Mesenchymal stem cell (in vitro differentiated cells and primary cell): ENCODE results near the gene G6PC2.

Experiments used
- DNase-seq: peaks from one replicate; pipeline ENCODE4 v3.0.0-alpha.2; 2013
- H2AFZ ChIP-seq: one replicate; pipeline ENCODE4 v1.6.1; 2013; ENCODE audit warnings: low read depth, mild to moderate bottlenecking, control low read depth, inconsistent platforms, low read length, moderate library complexity
- H2AK5ac ChIP-seq: 2 replicates; pipeline ENCODE4 v1.6.1; 2013; ENCODE audit warnings: low read length, moderate library complexity, mild to moderate bottlenecking, inconsistent platforms; ENCODE audit not compliant: severe bottlenecking
- H2BK120ac ChIP-seq: one replicate; pipeline ENCODE4 v1.6.1; 2013; ENCODE audit warnings: low read depth, mild to moderate bottlenecking, inconsistent platforms, low read length, moderate library complexity
- H2BK12ac ChIP-seq, 2 experiments: one replicate each; pipeline ENCODE4 v1.6.1; 2013; ENCODE audit warnings: inconsistent platforms in 2 of 2, low read length in 2 of 2, mild to moderate bottlenecking in 2 of 2, moderate library complexity in 2 of 2, control low read depth in 1 of 2
- H2BK15ac ChIP-seq: one replicate; pipeline ENCODE4 v1.6.1; 2013; ENCODE audit warnings: mild to moderate bottlenecking, low read depth, inconsistent platforms; ENCODE audit not compliant: poor library complexity, severe bottlenecking
- H2BK5ac ChIP-seq: 2 replicates; pipeline ENCODE4 v1.6.1; 2013; ENCODE audit warnings: low read depth, mild to moderate bottlenecking, low read length, control low read depth, inconsistent platforms; ENCODE audit not compliant: poor library complexity, severe bottlenecking
- H3K14ac ChIP-seq, 2 experiments: one replicate each; pipeline ENCODE4 v1.6.1; 2013; ENCODE audit warnings: inconsistent platforms in 2 of 2, low read length in 2 of 2, control low read depth in 1 of 2, mild to moderate bottlenecking in 1 of 2, moderate library complexity in 1 of 2
- H3K18ac ChIP-seq, 2 experiments: one replicate each; pipeline ENCODE4 v1.6.1; 2013; ENCODE audit warnings: inconsistent platforms in 2 of 2, low read length in 2 of 2, control low read depth in 1 of 2, low read depth in 1 of 2, mild to moderate bottlenecking in 1 of 2
- H3K23ac ChIP-seq, 2 experiments: one replicate each; pipeline ENCODE4 v1.6.1; 2013; ENCODE audit warnings: inconsistent platforms in 2 of 2, low read length in 2 of 2, mild to moderate bottlenecking in 2 of 2, moderate library complexity in 2 of 2, control low read depth in 1 of 2
- H3K27ac ChIP-seq: 2 replicates; pipeline ENCODE4 v1.5.1; 2013; ENCODE audit warnings: mild to moderate bottlenecking, moderate library complexity, low read length, control low read depth, inconsistent platforms; ENCODE audit not compliant: poor library complexity, severe bottlenecking
- H3K27me3 ChIP-seq, 2 experiments: 2 replicates each; pipeline versions ENCODE4 v1.6.1 to v1.7.0; 2013; ENCODE audit warnings: low read length in 2 of 2, mild to moderate bottlenecking in 2 of 2, moderate library complexity in 2 of 2, control low read depth in 1 of 2, inconsistent platforms in 1 of 2; ENCODE audit not compliant: control insufficient read depth in 1 of 2, insufficient read depth in 1 of 2
- H3K36me3 ChIP-seq, 2 experiments: 2 replicates each; pipeline versions ENCODE4 v1.6.1 to v1.7.0; 2013; ENCODE audit warnings: low read length in 2 of 2, control low read depth in 1 of 2, inconsistent platforms in 1 of 2, low read depth in 1 of 2, mild to moderate bottlenecking in 1 of 2; ENCODE audit not compliant: insufficient read depth in 2 of 2, control insufficient read depth in 1 of 2
- H3K4ac ChIP-seq, 2 experiments: one replicate each; pipeline ENCODE4 v1.6.1; 2013; ENCODE audit warnings: inconsistent platforms in 2 of 2, low read length in 2 of 2, mild to moderate bottlenecking in 2 of 2, moderate library complexity in 2 of 2, control low read depth in 1 of 2, low read depth in 1 of 2
- H3K4me1 ChIP-seq: 2 replicates; pipeline ENCODE4 v1.6.1; 2013; ENCODE audit warnings: low read depth, low read length, control low read depth; ENCODE audit not compliant: control insufficient read depth, insufficient read depth
- H3K4me2 ChIP-seq: 2 replicates; pipeline ENCODE4 v1.6.1; 2013; ENCODE audit warnings: low read length, mild to moderate bottlenecking, inconsistent platforms; ENCODE audit not compliant: poor library complexity, severe bottlenecking
- H3K4me3 ChIP-seq, 2 experiments: 2 replicates each; pipeline versions ENCODE4 v1.5.1 to v1.7.0; 2013; ENCODE audit warnings: low read length in 2 of 2, mild to moderate bottlenecking in 2 of 2, control low read depth in 1 of 2, low read depth in 1 of 2; ENCODE audit not compliant: insufficient read depth in 1 of 2
- H3K79me1 ChIP-seq: replicated peaks from 2 replicates; pipeline ENCODE4 v1.6.1; 2013; ENCODE audit warnings: mild to moderate bottlenecking, control low read depth, low read length, inconsistent platforms; ENCODE audit not compliant: poor library complexity, severe bottlenecking
- H3K9ac ChIP-seq: 2 replicates; pipeline ENCODE4 v1.7.0; 2013; ENCODE audit warnings: mild to moderate bottlenecking, low read length, moderate library complexity
- H3K9me3 ChIP-seq: 2 replicates; pipeline ENCODE4 v1.7.0; 2013; ENCODE audit warnings: mild to moderate bottlenecking, low read length; ENCODE audit not compliant: control insufficient read depth
- H4K8ac ChIP-seq: one replicate; pipeline ENCODE4 v1.6.1; 2013; ENCODE audit warnings: inconsistent platforms, mild to moderate bottlenecking, low read length, moderate library complexity
- H4K91ac ChIP-seq: one replicate; pipeline ENCODE4 v1.6.1; 2013; ENCODE audit warnings: mild to moderate bottlenecking, low read length, inconsistent platforms
- WGBS: methylation state at CpG from one replicate; pipeline ENCODE4 v1.1.7; 2013; ENCODE audit warnings: mixed read lengths; 5-methylcytosine and 5-hydroxymethylcytosine counted together

G6PC2 gene

DNA sequence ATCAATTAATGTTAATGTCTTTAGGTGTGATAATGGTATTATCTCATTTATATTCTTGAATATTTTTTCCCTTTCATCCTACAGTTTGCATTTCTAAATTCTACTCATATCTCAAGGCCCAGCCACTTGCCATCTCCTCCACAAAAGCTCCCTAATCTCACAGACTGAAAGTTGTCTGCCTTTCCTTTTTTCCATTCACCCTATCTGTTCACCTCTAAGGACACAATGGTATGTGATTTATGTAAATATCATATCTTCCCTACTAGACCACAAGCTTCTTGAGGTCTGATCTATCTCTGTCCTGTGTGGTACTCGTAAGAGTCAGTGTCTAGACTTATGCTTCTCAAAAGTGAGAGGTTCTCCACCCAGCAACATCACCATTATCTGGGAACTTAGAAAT is 7.0 kb upstream of the G6PC2 start:
- no peak overlapping the region for H3K27ac ChIP-seq
- no peak overlapping the region for H2BK5ac ChIP-seq
- no peak overlapping the region for H3K4me3 ChIP-seq
- no peak overlapping the region for H2AFZ ChIP-seq
- H3K4me2 ChIP-seq = no peak overlapping the region
- no peak for DNase-seq
- H3K4ac ChIP-seq = no peak overlapping the region
- no peaks in the 10 kb centered on the region for H3K36me3 ChIP-seq
- no peak overlapping the region for H3K9ac ChIP-seq
- no peaks in the 10 kb centered on the region for H3K27me3 ChIP-seq
- H2BK15ac ChIP-seq = no peak overlapping the region
- no peak overlapping the region for H3K23ac ChIP-seq
- H3K9me3 ChIP-seq = no peaks in the 10 kb centered on the region
- no peak overlapping the region for H3K14ac ChIP-seq
- peaks cover 8% of the 10 kb centered on the region for H3K79me1 ChIP-seq
- WGBS = no CpG with 5 or more reads among the region's 1 CpG
- H2BK12ac ChIP-seq = no peak overlapping the region
- H2AK5ac ChIP-seq = no peak overlapping the region
- H4K91ac ChIP-seq = no peak overlapping the region
- H2BK120ac ChIP-seq = no peak overlapping the region
- no peak overlapping the region for H4K8ac ChIP-seq
- peaks cover 5% of the 10 kb centered on the region for H3K4me1 ChIP-seq
- H3K18ac ChIP-seq = no peak overlapping the region

DNA sequence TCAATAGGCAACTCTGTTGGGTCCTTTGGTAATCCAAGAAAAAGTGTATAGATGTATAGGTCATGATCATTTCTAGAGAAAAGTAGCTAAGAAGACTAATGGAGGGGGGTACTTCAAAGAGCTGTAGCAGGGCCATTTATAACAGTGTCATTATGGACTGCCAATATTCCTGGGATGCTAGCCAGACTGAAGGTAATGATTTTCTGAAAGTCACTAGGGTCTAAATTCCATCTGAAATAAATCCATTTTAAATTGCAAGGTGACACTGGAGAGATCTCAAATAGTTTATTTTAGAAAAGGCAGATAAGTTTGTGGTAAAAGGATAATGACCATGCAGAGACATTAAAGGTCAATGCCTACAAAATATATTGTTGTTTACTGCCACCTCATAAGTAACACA is 6.4 kb upstream of the G6PC2 start:
- H2BK15ac ChIP-seq = no peak overlapping the region
- H2AK5ac ChIP-seq = no peak overlapping the region
- peaks cover 5% of the 10 kb centered on the region for H3K79me1 ChIP-seq
- H3K14ac ChIP-seq = no peak overlapping the region
- H3K9me3 ChIP-seq = no peaks in the 10 kb centered on the region
- H2BK12ac ChIP-seq = no peak overlapping the region
- no peak for DNase-seq
- H3K4me2 ChIP-seq = no peak overlapping the region
- no peak overlapping the region for H3K23ac ChIP-seq
- no peak overlapping the region for H3K18ac ChIP-seq
- H3K36me3 ChIP-seq = no peaks in the 10 kb centered on the region
- no peak overlapping the region for H4K91ac ChIP-seq
- no peak overlapping the region for H4K8ac ChIP-seq
- H3K4ac ChIP-seq = no peak overlapping the region
- no peaks in the 10 kb centered on the region for H3K27me3 ChIP-seq
- H3K27ac ChIP-seq = no peak overlapping the region
- H2BK120ac ChIP-seq = no peak overlapping the region
- H3K4me1 ChIP-seq = peaks cover 3% of the 10 kb centered on the region
- H3K9ac ChIP-seq = no peak overlapping the region
- H3K4me3 ChIP-seq = no peak overlapping the region
- no peak overlapping the region for H2AFZ ChIP-seq
- H2BK5ac ChIP-seq = no peak overlapping the region

DNA sequence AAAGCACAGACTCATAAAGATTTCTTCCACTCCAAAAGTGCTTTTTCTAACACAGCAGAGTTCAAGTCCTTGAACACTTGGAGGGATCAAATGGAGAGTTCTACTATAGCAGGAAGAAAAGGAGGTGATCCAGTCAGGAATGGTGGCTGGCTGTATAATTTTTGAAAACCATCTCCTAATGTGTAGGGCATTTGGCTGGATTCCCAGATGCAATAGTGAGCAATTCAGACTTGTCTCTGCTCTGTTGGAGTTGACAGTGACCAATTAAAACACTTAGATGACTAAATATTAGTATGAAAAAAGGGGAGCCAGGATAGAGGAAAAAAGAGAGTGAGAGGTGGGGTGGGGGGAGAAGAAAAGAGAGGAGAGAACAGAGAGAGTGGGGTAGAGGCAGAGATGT is 5.3 kb upstream of the G6PC2 start:
- H4K8ac ChIP-seq = no peak overlapping the region
- no peak overlapping the region for H2BK15ac ChIP-seq
- H2AK5ac ChIP-seq = no peak overlapping the region
- no peak overlapping the region for H3K4ac ChIP-seq
- H3K4me2 ChIP-seq = no peak overlapping the region
- H3K4me3 ChIP-seq = no peak overlapping the region
- H2AFZ ChIP-seq = no peak overlapping the region
- H3K18ac ChIP-seq = no peak overlapping the region
- H3K9me3 ChIP-seq = peaks cover 4% of the 10 kb centered on the region
- H3K36me3 ChIP-seq = no peaks in the 10 kb centered on the region
- no peak overlapping the region for H3K14ac ChIP-seq
- no peaks in the 10 kb centered on the region for H3K79me1 ChIP-seq
- H3K23ac ChIP-seq = no peak overlapping the region
- H4K91ac ChIP-seq = no peak overlapping the region
- no peak overlapping the region for H2BK5ac ChIP-seq
- no peaks in the 10 kb centered on the region for H3K4me1 ChIP-seq
- H2BK12ac ChIP-seq = no peak overlapping the region
- H3K27me3 ChIP-seq = peaks cover 0 to 8% of the 10 kb centered on the region in 2 experiments
- no peak overlapping the region for H3K27ac ChIP-seq
- DNase-seq = no peak
- no peak overlapping the region for H3K9ac ChIP-seq
- H2BK120ac ChIP-seq = no peak overlapping the region

DNA sequence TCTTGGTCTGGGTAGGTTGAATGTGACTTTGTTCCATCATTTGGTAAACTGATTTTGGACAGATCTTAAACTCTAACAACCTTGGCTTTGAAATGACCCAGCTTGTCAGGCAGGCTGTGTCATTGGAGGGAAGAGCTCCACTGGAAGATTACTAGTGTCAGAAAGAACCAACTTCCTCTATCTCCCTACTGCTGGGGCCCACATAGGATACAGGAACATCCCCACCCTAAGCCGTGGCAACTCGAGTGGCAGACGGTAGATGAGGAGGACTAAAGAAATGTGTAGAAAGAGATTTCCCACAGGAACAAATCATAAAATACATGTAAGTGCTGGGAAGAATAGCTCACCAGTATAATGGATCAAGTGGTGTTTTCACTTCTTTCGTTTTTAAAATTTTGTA is 4.3 kb upstream of the G6PC2 start:
- H3K36me3 ChIP-seq = no peaks in the 10 kb centered on the region

More for the DNA sequence above, 4.3 kb upstream of the G6PC2 start:
- H4K91ac ChIP-seq = no peak overlapping the region
- no CpG with 5 or more reads among the region's 4 CpGs for WGBS
- no peak overlapping the region for H3K9ac ChIP-seq
- no peak overlapping the region for H3K4ac ChIP-seq
- no peak overlapping the region for H2BK15ac ChIP-seq
- H4K8ac ChIP-seq = no peak overlapping the region
- H3K27ac ChIP-seq = no peak overlapping the region
- peaks cover 4% of the 10 kb centered on the region for H3K9me3 ChIP-seq
- no peak overlapping the region for H2BK12ac ChIP-seq
- H3K4me2 ChIP-seq = no peak overlapping the region
- H3K23ac ChIP-seq = no peak overlapping the region
- no peak overlapping the region for H2BK120ac ChIP-seq
- no peak overlapping the region for H3K14ac ChIP-seq
- H3K18ac ChIP-seq = no peak overlapping the region
- H2AFZ ChIP-seq = no peak overlapping the region
- H2AK5ac ChIP-seq = no peak overlapping the region
- H3K27me3 ChIP-seq = peaks cover 0 to 8% of the 10 kb centered on the region in 2 experiments
- H3K79me1 ChIP-seq = no peaks in the 10 kb centered on the region
- H3K4me1 ChIP-seq = no peaks in the 10 kb centered on the region
- no peak overlapping the region for H3K4me3 ChIP-seq
- no peak overlapping the region for H2BK5ac ChIP-seq
- DNase-seq = no peak
